HCT116 (cell line): Measurements from ENCODE around the gene SLC25A10. TPM values are rescaled to one million over a fixed set of nuclear protein-coding genes. Genes with fewer than 3 reads are reported as not detected.

ENCODE experiments used
- ATAC-seq: fragments of 200-7000 bp; cut with Tn5 transposase; 2 replicates; pipeline ENCODE4 v1.9.1; 2020; ENCODE audit warnings: mild to moderate bottlenecking, moderate library complexity
- BruUV-seq: library from RNA; stranded (reverse); fragments of 400-500 nt; replicated peaks from 2 replicates; lab custom pipeline; 2021; lab: Mats Ljungman, UMichigan
- CTCF ChIA-PET: fragments of 300-600 bp; sonication (Branson Sonifier 250); formaldehyde crosslinking; loops from one replicate; lab custom pipeline; 2021; ENCODE audit warnings: antibody characterized with exemption; lab: Charles Lee
- POLR2A ChIA-PET: fragments of 300-600, 350-600 bp; sonication (Branson Sonifier 250); formaldehyde crosslinking; loops from one replicate; lab custom pipeline; 2021; ENCODE audit warnings: antibody characterized with exemption; lab: Charles Lee
- RAD21 ChIA-PET, 2 experiments: fragments of 300-600 bp; sonication (Branson Sonifier 250); formaldehyde crosslinking; loops; one replicate each; lab custom pipeline; 2023; ENCODE audit warnings: low total read pairs in 2 of 2; ENCODE audit not compliant: uncharacterized antibody in 2 of 2, unreplicated experiment in 2 of 2, low non-redundant PET in 1 of 2; lab: Charles Lee
- DNase-seq: peaks from one replicate; pipeline ENCODE4 v3.0.0-alpha.2; 2010; ENCODE audit warnings: low read depth, low spot score
- H2AFZ ChIP-seq: fragments of 200-600 bp; shearing (Covaris generic), sonication (generic); 2 replicates; pipeline ENCODE4 v1.6.1; 2017; ENCODE audit warnings: low read depth, mixed run types, mixed read lengths, antibody characterized with exemption, low read length; ENCODE audit not compliant: poor library complexity, severe bottlenecking
- H3K27ac ChIP-seq: 2 replicates; pipeline ENCODE4 v1.5.1; 2012; ENCODE audit warnings: low read depth, low read length
- H3K27me3 ChIP-seq: fragments of 200-600 bp; sonication (generic); 2 replicates; pipeline ENCODE4 v1.6.1; 2016; ENCODE audit warnings: mixed run types, low read length, mixed read lengths; ENCODE audit not compliant: insufficient read depth
- H3K36me3 ChIP-seq, 2 experiments: fragments of 200-500 bp in 1 of 2; fragments of 200-600 bp in 1 of 2; sonication (Bioruptor generic) in 1 of 2; sonication (generic) in 1 of 2; 2 replicates each; pipeline versions ENCODE4 v1.5.1 to v1.6.1; 2014 to 2016; ENCODE audit warnings: low read length in 2 of 2, inconsistent platforms in 1 of 2, mixed read lengths in 1 of 2, mixed run types in 1 of 2; ENCODE audit not compliant: insufficient read depth in 2 of 2, control insufficient read depth in 1 of 2
- H3K4me1 ChIP-seq, 2 experiments: fragments of 200-600 bp in 1 of 2; sonication (generic) in 1 of 2; 2 replicates each; pipeline versions ENCODE4 v1.5.1 to v1.6.1; 2012 to 2017; ENCODE audit warnings: low read length in 2 of 2, inconsistent platforms in 1 of 2, mild to moderate bottlenecking in 1 of 2, mixed read lengths in 1 of 2, mixed run types in 1 of 2, moderate library complexity in 1 of 2; ENCODE audit not compliant: insufficient read depth in 2 of 2, control insufficient read depth in 1 of 2
- H3K4me2 ChIP-seq: fragments of 200-600 bp; sonication (generic); 2 replicates; pipeline ENCODE4 v1.6.1; 2017; ENCODE audit warnings: mixed run types, low read length, mixed read lengths
- H3K4me3 ChIP-seq, 2 experiments: fragments of 200-600 bp in 1 of 2; sonication (generic) in 1 of 2; replicated peaks in 1 of 2; 2 replicates each; pipeline ENCODE4 v1.5.1; 2011 to 2016; ENCODE audit warnings: low read length in 2 of 2, control low read depth in 1 of 2, low read depth in 1 of 2, mild to moderate bottlenecking in 1 of 2, mixed read lengths in 1 of 2, mixed run types in 1 of 2
- H3K79me2 ChIP-seq: fragments of 200-600 bp; sonication (generic); 2 replicates; pipeline ENCODE4 v1.6.1; 2017; ENCODE audit warnings: mild to moderate bottlenecking, mixed run types, low read length, moderate library complexity, mixed read lengths; ENCODE audit not compliant: insufficient read depth
- H3K9ac ChIP-seq: fragments of 200-600 bp; sonication (generic); 2 replicates; pipeline ENCODE4 v1.6.1; 2016; ENCODE audit warnings: low read length, mixed read lengths
- H3K9me2 ChIP-seq: fragments of 200-600 bp; sonication (generic), shearing (Covaris generic); 2 replicates; pipeline ENCODE4 v1.6.1; 2017; ENCODE audit warnings: mixed run types, mild to moderate bottlenecking, moderate library complexity; ENCODE audit not compliant: insufficient read depth
- H3K9me3 ChIP-seq, 2 experiments: fragments of 200-500 bp in 1 of 2; fragments of 200-600 bp in 1 of 2; sonication (Bioruptor generic) in 1 of 2; sonication (generic) in 1 of 2; 2 replicates each; pipeline ENCODE4 v1.6.1; 2014 to 2017; ENCODE audit warnings: low read length in 2 of 2, mixed read lengths in 2 of 2, inconsistent platforms in 1 of 2, low read depth in 1 of 2, mild to moderate bottlenecking in 1 of 2, mixed run types in 1 of 2, moderate library complexity in 1 of 2; ENCODE audit not compliant: control insufficient read depth in 1 of 2, insufficient read depth in 1 of 2
- H4K20me1 ChIP-seq: fragments of 200-600 bp; sonication (generic), shearing (Covaris generic); 2 replicates; pipeline ENCODE4 v1.6.1; 2017; ENCODE audit warnings: mixed run types, mild to moderate bottlenecking, moderate library complexity; ENCODE audit not compliant: insufficient read depth
- CEBPB ChIP-seq: IDR thresholded peaks from 2 replicates; pipeline ENCODE4 v1.6.1; 2012; ENCODE audit warnings: low read depth
- EGR1 ChIP-seq: IDR thresholded peaks from 2 replicates; pipeline ENCODE4 v1.6.1; 2012; ENCODE audit warnings: low read depth
- ELF1 ChIP-seq: IDR thresholded peaks from 2 replicates; pipeline ENCODE4 v1.6.1; 2012; ENCODE audit warnings: low read depth, borderline replicate concordance
- EZH2 ChIP-seq: fragments of 200-600 bp; sonication (generic); IDR thresholded peaks from 2 replicates; pipeline ENCODE4 v1.6.1; 2017; ENCODE audit warnings: antibody characterized with exemption, mixed run types
- EZH2phosphoT487 ChIP-seq: fragments of 200-600 bp; IDR thresholded peaks from 2 replicates; pipeline ENCODE4 v1.6.1; 2018; ENCODE audit warnings: antibody characterized with exemption, borderline replicate concordance
- FOSL1 ChIP-seq: IDR thresholded peaks from 2 replicates; pipeline ENCODE4 v1.6.1; 2012; ENCODE audit warnings: low read depth
- JUND ChIP-seq: IDR thresholded peaks from 2 replicates; pipeline ENCODE4 v1.6.1; 2012
- POLR2A ChIP-seq: IDR thresholded peaks from 2 replicates; pipeline ENCODE4 v1.7.0; 2011; ENCODE audit warnings: borderline replicate concordance; ENCODE audit not compliant: insufficient read depth, insufficient read length; ENCODE audit errors: extremely low read depth
- POLR2AphosphoS5 ChIP-seq: IDR thresholded peaks from 2 replicates; pipeline ENCODE4 v1.6.1; 2011; ENCODE audit warnings: mild to moderate bottlenecking, low read depth, low read length, moderate library complexity
- SIN3A ChIP-seq: IDR thresholded peaks from 2 replicates; pipeline ENCODE4 v1.6.1; 2012; ENCODE audit warnings: low read depth
- SP1 ChIP-seq: IDR thresholded peaks from 2 replicates; pipeline ENCODE4 v1.6.1; 2012; ENCODE audit warnings: low read depth
- TCF7L2 ChIP-seq: IDR thresholded peaks from 2 replicates; pipeline ENCODE4 v1.7.0; 2011; ENCODE audit warnings: borderline replicate concordance, inconsistent platforms; ENCODE audit not compliant: insufficient read depth, insufficient read length; ENCODE audit errors: extremely low read depth
- YY1 ChIP-seq: IDR thresholded peaks from 2 replicates; pipeline ENCODE4 v1.6.1; 2011; ENCODE audit warnings: low read length, low read depth, moderate library complexity, mild to moderate bottlenecking; ENCODE audit not compliant: insufficient replicate concordance; ENCODE audit errors: extremely low read depth
- ZFX ChIP-seq: fragments of 450-650 bp; IDR thresholded peaks from 2 replicates; pipeline ENCODE4 v1.6.1; 2017
- ZNF274 ChIP-seq: fragments of 200-500 bp; sonication (Bioruptor generic); IDR thresholded peaks from 2 replicates; pipeline ENCODE4 v1.6.1; 2014; ENCODE audit warnings: mild to moderate bottlenecking, low read depth, low read length, inconsistent platforms
- intact Hi-C: fragments of 100-400 bp; cut with micrococcal nuclease; formaldehyde crosslinking; loops from 2 replicates; pipeline ENCODE4 v1.10.0; 2022
- total RNA-seq: library from RNA; stranded (reverse); gene quantifications from one replicate; pipeline ENCODE4 v1.2.1, GENCODE V29; 2021; ENCODE audit not compliant: unreplicated experiment
- TF ChIP-seq, protein P1 (sequence below), 3 experiments: fragments of 200-600 bp in 1 of 3; sonication (generic) in 1 of 3; IDR thresholded peaks in 2 of 3; conservative IDR thresholded peaks in 1 of 3; 2 replicates each; pipeline ENCODE4 v1.5.1; 2012 to 2017; ENCODE audit warnings: low read depth in 2 of 3, low read length in 2 of 3, antibody characterized with exemption in 1 of 3, borderline replicate concordance in 1 of 3, control low read depth in 1 of 3, mild to moderate bottlenecking in 1 of 3, mixed read lengths in 1 of 3, mixed run types in 1 of 3, moderate library complexity in 1 of 3; ENCODE audit not compliant: insufficient read depth in 1 of 3
- TF ChIP-seq, protein P2 (sequence below): IDR thresholded peaks from 2 replicates; pipeline ENCODE4 v1.6.1; 2012

The SLC25A10 gene
- total RNA-seq, 1 experiment from 2014 or later: 70.8 TPM

DNA sequence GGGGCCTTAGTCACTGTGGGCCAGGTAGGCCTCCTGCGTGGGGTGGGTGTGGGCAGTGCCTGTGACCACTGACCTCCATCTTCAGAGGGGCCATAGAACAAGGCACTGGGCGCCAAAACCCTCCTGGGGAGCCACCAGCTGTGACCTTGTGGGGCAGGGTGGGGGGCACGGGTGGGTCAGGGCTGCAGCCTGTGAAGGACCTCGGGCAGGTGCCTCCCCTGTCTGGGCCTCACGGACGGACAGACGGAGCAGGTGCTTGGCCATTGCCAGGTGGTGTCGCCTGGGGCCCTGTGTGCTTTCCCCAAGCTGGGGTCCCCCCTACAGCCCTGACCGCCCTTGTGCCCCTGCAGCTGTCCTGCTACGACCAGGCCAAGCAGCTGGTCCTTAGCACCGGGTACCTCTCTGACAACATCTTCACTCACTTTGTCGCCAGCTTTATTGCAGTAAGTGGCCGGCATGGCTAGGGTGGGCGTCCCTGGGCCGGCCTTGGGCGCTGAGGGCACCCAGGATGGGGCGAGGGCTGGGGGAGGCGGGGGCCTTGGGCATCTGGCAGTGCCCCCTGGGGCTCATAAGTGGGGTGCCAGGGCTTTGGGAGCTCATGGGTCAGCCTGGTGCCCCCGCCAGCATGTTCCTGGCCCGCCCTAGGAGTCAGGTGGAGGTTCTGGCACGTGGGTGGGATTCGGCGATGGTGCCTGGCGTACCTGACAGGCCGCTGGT, 5.1 kb downstream of the SLC25A10 start:
- no peak overlapping the region for H3K4me2 ChIP-seq
- TF ChIP-seq, protein P1, sequence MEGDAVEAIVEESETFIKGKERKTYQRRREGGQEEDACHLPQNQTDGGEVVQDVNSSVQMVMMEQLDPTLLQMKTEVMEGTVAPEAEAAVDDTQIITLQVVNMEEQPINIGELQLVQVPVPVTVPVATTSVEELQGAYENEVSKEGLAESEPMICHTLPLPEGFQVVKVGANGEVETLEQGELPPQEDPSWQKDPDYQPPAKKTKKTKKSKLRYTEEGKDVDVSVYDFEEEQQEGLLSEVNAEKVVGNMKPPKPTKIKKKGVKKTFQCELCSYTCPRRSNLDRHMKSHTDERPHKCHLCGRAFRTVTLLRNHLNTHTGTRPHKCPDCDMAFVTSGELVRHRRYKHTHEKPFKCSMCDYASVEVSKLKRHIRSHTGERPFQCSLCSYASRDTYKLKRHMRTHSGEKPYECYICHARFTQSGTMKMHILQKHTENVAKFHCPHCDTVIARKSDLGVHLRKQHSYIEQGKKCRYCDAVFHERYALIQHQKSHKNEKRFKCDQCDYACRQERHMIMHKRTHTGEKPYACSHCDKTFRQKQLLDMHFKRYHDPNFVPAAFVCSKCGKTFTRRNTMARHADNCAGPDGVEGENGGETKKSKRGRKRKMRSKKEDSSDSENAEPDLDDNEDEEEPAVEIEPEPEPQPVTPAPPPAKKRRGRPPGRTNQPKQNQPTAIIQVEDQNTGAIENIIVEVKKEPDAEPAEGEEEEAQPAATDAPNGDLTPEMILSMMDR (IDR thresholded peaks at IDR 0.05 in 2 of 3, conservative IDR thresholded peaks at IDR 0.05 in 1 of 3; ENCODE audit: borderline replicate concordance in 1 of 3, insufficient read depth in 1 of 3, low read depth in 2 of 3, low read length in 2 of 3): no peak
- no peak for TF ChIP-seq SIN3A
- no peak for TF ChIP-seq ZFX
- TF ChIP-seq POLR2AphosphoS5: no peak
- no peak for TF ChIP-seq ZNF274
- no peak for TF ChIP-seq EZH2
- no peak for TF ChIP-seq CEBPB
- no peak for TF ChIP-seq POLR2A
- no peak for TF ChIP-seq EGR1
- no peak for TF ChIP-seq JUND
- no peak for TF ChIP-seq FOSL1
- no peak for TF ChIP-seq YY1
- no peak for TF ChIP-seq TCF7L2
- TF ChIP-seq, protein P2, sequence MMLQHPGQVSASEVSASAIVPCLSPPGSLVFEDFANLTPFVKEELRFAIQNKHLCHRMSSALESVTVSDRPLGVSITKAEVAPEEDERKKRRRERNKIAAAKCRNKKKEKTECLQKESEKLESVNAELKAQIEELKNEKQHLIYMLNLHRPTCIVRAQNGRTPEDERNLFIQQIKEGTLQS: no peak
- no peak for TF ChIP-seq ELF1
- no peak for TF ChIP-seq SP1
- no peak for TF ChIP-seq EZH2phosphoT487
- TF ChIP-seq, all 23 proteins: peak for 0
- Histone ChIP-seq H3K4me3 (no peak overlapping the region), H3K9ac (no peak overlapping the region), H3K36me3 (peaks cover 3 to 5% of the 10 kb centered on the region in 2 experiments; a peak in 3 of 4 replicates), H2AFZ (no peak overlapping the region), H3K9me2 (no peaks in the 10 kb centered on the region), H3K4me1 (peaks cover 24 to 27% of the 10 kb centered on the region in 2 experiments), H3K9me3 (no peaks in the 10 kb centered on the region), H3K79me2 (peaks cover 34% of the 10 kb centered on the region), H3K27ac (no peak overlapping the region), H4K20me1 (no peaks in the 10 kb centered on the region), H3K27me3 (no peaks in the 10 kb centered on the region)
- DNase-seq: no peak
- intact Hi-C loops: no loop called here
- RAD21 ChIA-PET: no interaction called here
- CTCF ChIA-PET: no interaction called here
- no peak for ATAC-seq
- POLR2A ChIA-PET: no interaction called here
- BruUV-seq: no TSS peak
